OCI-LY7 (cell line): ENCODE measurements around the gene MCCC1. TPM values are rescaled to one million over a fixed set of nuclear protein-coding genes. Genes with fewer than 3 reads are reported as not detected.

Experiments
- BruUV-seq: library from RNA; stranded (reverse); fragments of 400-500 nt; replicated peaks from 2 replicates; lab custom pipeline; 2021; lab: Mats Ljungman, UMichigan
- CTCF ChIA-PET: fragments of 300-600 bp; sonication (Branson Sonifier 250); formaldehyde crosslinking; loops from one replicate; lab custom pipeline; 2022; ENCODE audit warnings: antibody characterized with exemption; ENCODE audit not compliant: unreplicated experiment; lab: Charles Lee
- POLR2A ChIA-PET: fragments of 300-600 bp; sonication (Branson Sonifier 250); formaldehyde crosslinking; loops from one replicate; lab custom pipeline; 2022; ENCODE audit warnings: antibody characterized with exemption; lab: Charles Lee
- DNase-seq: peaks from one replicate; pipeline ENCODE4 v3.0.0-alpha.2; 2015; ENCODE audit warnings: low spot score
- H2AFZ ChIP-seq: fragments of 200-600 bp; sonication (generic), shearing (Covaris generic); 2 replicates; pipeline ENCODE4 v1.6.1; 2014; ENCODE audit warnings: mild to moderate bottlenecking, antibody characterized with exemption, low read length, moderate library complexity
- H3K27ac ChIP-seq: fragments of 200-600 bp; sonication (generic); 2 replicates; pipeline ENCODE4 v1.5.1; 2014; ENCODE audit warnings: mixed run types, low read depth, mild to moderate bottlenecking, moderate library complexity, low read length, inconsistent platforms; ENCODE audit not compliant: poor library complexity, severe bottlenecking
- H3K36me3 ChIP-seq: fragments of 200-600 bp; sonication (generic); 2 replicates; pipeline ENCODE4 v1.6.1; 2014; ENCODE audit warnings: mild to moderate bottlenecking, antibody characterized with exemption, low read length, moderate library complexity, mixed read lengths; ENCODE audit not compliant: insufficient read depth
- H3K4me1 ChIP-seq: fragments of 200-600 bp; sonication (generic); 2 replicates; pipeline ENCODE4 v1.5.1; 2014; ENCODE audit warnings: mild to moderate bottlenecking, low read length; ENCODE audit not compliant: insufficient read depth, poor library complexity, severe bottlenecking
- H3K4me2 ChIP-seq: fragments of 200-600 bp; sonication (generic); 2 replicates; pipeline ENCODE4 v1.6.1; 2014; ENCODE audit warnings: mild to moderate bottlenecking, low read length
- H3K4me3 ChIP-seq: fragments of 200-600 bp; sonication (generic); 2 replicates; pipeline ENCODE4 v1.5.1; 2014; ENCODE audit warnings: mild to moderate bottlenecking, low read depth, low read length; ENCODE audit not compliant: poor library complexity, severe bottlenecking
- H3K79me2 ChIP-seq: fragments of 200-600 bp; sonication (generic); 2 replicates; pipeline ENCODE4 v1.6.1; 2016; ENCODE audit warnings: low read depth, mild to moderate bottlenecking, low read length, moderate library complexity, mixed read lengths; ENCODE audit not compliant: insufficient read depth
- H3K9me2 ChIP-seq: fragments of 200-600 bp; sonication (generic); 2 replicates; pipeline ENCODE4 v1.6.1; 2016; ENCODE audit warnings: mild to moderate bottlenecking, low read length, mixed read lengths; ENCODE audit not compliant: insufficient read depth
- H3K9me3 ChIP-seq: fragments of 200-600 bp; sonication (generic); 2 replicates; pipeline ENCODE4 v1.6.1; 2014; ENCODE audit warnings: mild to moderate bottlenecking, mixed run types, low read length, mixed read lengths
- H4K20me1 ChIP-seq: fragments of 200-600 bp; sonication (generic); 2 replicates; pipeline ENCODE4 v1.6.1; 2014; ENCODE audit warnings: mild to moderate bottlenecking, antibody characterized with exemption, low read length, moderate library complexity, mixed read lengths; ENCODE audit not compliant: insufficient read depth
- EZH2phosphoT487 ChIP-seq: fragments of 200-600 bp; sonication (generic); IDR thresholded peaks from 2 replicates; pipeline ENCODE4 v1.6.1; 2018; ENCODE audit warnings: low read depth, borderline replicate concordance, mild to moderate bottlenecking, mixed run types, antibody characterized with exemption, low read length, moderate library complexity, mixed read lengths
- intact Hi-C: fragments of 100-400 bp; cut with micrococcal nuclease; formaldehyde crosslinking; loops from one replicate; pipeline ENCODE4 v1.10.0; 2022; ENCODE audit not compliant: unreplicated experiment
- total RNA-seq, 2 experiments: library from RNA; depleted of rRNA in 1 of 2; stranded (reverse); fragments of >200 nt in 1 of 2; shearing (Covaris generic) in 1 of 2; gene quantifications; 2 replicates each; pipeline ENCODE4 v1.2.3, GENCODE V29; 2014 to 2022
- TF ChIP-seq, protein P1 (sequence below): fragments of 200-600 bp; sonication (generic); conservative IDR thresholded peaks from 2 replicates; pipeline ENCODE4 v1.5.1; 2014; ENCODE audit warnings: mild to moderate bottlenecking, antibody characterized with exemption, low read length, moderate library complexity, mixed read lengths

Gene MCCC1
- total RNA-seq, 2 experiments from 2014 or later: 29.9 to 57.5 TPM

DNA sequence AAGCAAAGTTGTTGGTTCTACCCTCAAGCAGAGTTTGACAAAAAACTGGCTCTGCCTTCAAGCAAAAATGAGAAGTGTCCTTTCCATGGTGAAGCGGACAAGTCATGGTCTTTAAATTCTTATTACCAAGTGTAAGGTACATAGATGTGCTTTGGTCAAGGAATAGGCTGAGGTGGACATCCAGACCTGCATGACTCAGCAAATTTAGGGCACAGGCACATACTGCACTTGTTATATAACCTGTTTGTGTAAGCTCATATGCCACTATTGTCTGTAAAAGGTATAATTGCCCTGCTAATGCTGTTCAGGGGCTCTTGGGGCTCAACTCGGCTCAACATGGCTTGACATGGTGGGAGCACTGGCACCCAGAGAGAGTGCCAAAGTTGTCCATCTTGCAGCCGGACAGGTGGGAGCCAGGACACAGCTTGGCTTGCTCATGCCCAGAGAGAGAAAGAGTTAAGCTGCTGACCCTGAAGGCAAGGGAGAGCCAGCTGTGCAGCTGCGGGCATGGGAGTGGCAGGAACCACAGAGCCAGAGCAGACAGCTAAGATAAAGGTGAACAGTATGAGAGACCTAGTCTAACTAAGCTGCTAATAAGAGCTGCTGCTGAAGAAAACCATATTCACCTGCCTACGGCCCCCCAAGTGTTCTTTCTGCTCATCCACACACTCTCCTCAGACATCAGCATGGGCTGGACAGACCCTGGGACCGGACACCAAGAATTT is 17.7 kb downstream of the MCCC1 start:
- H4K20me1 ChIP-seq: no peaks in the 10 kb centered on the region
- no peak overlapping the region for H3K27ac ChIP-seq
- no peaks in the 10 kb centered on the region for H3K4me1 ChIP-seq
- peaks cover 31% of the 10 kb centered on the region for H3K9me3 ChIP-seq
- H2AFZ ChIP-seq: no peak overlapping the region
- ChIA-PET POLR2A (interaction anchor here (0.6 to 3.6 kb wide), 5 partner anchors 9 to 1177 kb away, joined by 3 to 16 read pairs (median 4); no protein-coding TSS in a partner anchor), CTCF (no interaction called here)
- intact Hi-C loops: no loop called here
- H3K36me3 ChIP-seq: peaks cover 100% of the 10 kb centered on the region
- no peak for DNase-seq
- H3K4me2 ChIP-seq: no peak overlapping the region
- no peaks in the 10 kb centered on the region for H3K9me2 ChIP-seq
- TF ChIP-seq EZH2phosphoT487: no peak
- TF ChIP-seq, protein P1, sequence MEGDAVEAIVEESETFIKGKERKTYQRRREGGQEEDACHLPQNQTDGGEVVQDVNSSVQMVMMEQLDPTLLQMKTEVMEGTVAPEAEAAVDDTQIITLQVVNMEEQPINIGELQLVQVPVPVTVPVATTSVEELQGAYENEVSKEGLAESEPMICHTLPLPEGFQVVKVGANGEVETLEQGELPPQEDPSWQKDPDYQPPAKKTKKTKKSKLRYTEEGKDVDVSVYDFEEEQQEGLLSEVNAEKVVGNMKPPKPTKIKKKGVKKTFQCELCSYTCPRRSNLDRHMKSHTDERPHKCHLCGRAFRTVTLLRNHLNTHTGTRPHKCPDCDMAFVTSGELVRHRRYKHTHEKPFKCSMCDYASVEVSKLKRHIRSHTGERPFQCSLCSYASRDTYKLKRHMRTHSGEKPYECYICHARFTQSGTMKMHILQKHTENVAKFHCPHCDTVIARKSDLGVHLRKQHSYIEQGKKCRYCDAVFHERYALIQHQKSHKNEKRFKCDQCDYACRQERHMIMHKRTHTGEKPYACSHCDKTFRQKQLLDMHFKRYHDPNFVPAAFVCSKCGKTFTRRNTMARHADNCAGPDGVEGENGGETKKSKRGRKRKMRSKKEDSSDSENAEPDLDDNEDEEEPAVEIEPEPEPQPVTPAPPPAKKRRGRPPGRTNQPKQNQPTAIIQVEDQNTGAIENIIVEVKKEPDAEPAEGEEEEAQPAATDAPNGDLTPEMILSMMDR: no peak
- no peaks in the 10 kb centered on the region for H3K79me2 ChIP-seq
- no peak overlapping the region for H3K4me3 ChIP-seq
- no TSS peak for BruUV-seq

DNA sequence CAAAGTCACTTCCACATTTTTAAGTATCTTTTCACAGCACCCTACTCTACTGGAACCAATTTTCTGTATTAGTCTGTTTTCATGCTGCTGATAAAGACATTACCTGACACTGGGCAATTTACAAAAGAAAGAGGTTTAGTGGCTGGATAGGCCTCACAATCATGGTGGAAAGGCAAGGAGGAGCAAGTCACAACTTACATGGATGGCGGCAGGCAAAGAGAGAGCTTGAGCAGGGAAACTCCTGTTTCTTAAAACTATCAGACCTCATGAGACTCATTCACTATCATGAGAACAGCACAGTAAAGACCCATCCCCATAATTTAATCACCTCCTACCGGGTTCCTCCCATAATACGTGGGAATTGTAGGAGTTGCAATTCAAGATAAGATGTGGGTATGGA is 18.7 kb downstream of the MCCC1 start:
- peaks cover 100% of the 10 kb centered on the region for H3K36me3 ChIP-seq

More for the DNA sequence above, 18.7 kb downstream of the MCCC1 start:
- Histone ChIP-seq H3K9me2 (no peaks in the 10 kb centered on the region), H3K4me3 (no peak overlapping the region), H4K20me1 (no peaks in the 10 kb centered on the region), H3K4me2 (no peak overlapping the region), H3K9me3 (peaks cover 40% of the 10 kb centered on the region), H3K79me2 (no peaks in the 10 kb centered on the region), H3K27ac (no peak overlapping the region), H2AFZ (no peak overlapping the region), H3K4me1 (no peaks in the 10 kb centered on the region)
- ChIA-PET CTCF (no interaction called here), POLR2A (no interaction called here)
- BruUV-seq: no TSS peak
- TF ChIP-seq, protein P1: no peak
- no peak for TF ChIP-seq EZH2phosphoT487
- DNase-seq: no peak
- intact Hi-C loops: no loop called here
